ENCODE results near the gene XYLT2. TPM values are rescaled to one million over a fixed set of nuclear protein-coding genes. Genes with fewer than 3 reads are reported as not detected.
A peak's percentile ranks its signal among the peaks of the same experiment; 100 is the strongest.

Gene XYLT2
- total and polyA plus RNA-seq, 2 donors, result 16.2 to 19.5 TPM

DNA sequence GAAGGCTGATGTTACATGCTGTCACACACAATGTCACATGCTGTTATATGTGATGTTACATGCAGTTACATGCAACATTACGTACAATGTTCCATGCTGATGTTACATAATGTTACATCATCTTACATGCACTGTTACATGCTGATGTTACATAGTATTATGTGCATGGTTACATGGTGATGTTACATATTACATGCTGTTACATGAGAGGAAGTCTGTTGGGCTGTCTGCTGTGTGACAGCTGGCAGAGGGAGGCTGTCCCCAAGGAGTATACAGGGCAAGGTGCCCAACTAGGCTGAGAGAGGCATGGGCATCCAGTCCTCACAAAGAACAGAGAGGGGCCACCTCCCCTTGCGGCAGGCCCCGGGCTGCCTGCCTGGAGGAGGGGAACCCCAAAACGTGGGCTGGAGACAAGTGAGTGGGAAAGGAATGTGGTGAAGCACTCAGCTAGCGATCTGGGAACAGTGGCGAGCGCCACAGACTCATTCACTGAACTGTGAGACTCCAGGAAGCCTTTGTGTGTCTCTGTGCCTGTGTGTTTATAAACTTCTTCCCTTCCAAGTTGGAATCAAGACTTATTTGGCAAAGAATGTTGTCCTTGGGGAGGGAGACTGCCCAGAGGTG, 41.0 kb upstream of the XYLT2 start:
- peaks cover 0 to 2% of the 10 kb centered on the region in 2 donors for H3K27me3 ChIP-seq (ENCODE audit: control insufficient read depth in 2 of 2, insufficient read depth in 1 of 2, low read length in 1 of 2)
- 77% methylated on average over 7 of the region's 7 CpGs for WGBS
- H3K36me3 ChIP-seq (ENCODE audit: control insufficient read depth in 2 of 2, insufficient read depth in 2 of 2, low read length in 1 of 2), result no peaks in the 10 kb centered on the region
- H3K4me1 ChIP-seq (ENCODE audit: control insufficient read depth in 2 of 2, insufficient read depth in 2 of 2, low read length in 2 of 2), result no peaks in the 10 kb centered on the region
- H3K4me3 ChIP-seq (ENCODE audit: low read length in 2 of 2), result no peak overlapping the region
- DNase-seq (ENCODE audit: low read depth in 6 of 9, low spot score in 9 of 9), result no peak
- no peaks in the 10 kb centered on the region for H3K9me3 ChIP-seq (ENCODE audit: control insufficient read depth in 2 of 2, insufficient read depth in 1 of 2, low read length in 1 of 2)
- H3K27ac ChIP-seq (ENCODE audit: low read depth in 1 of 2, low read length in 1 of 2), result no peak overlapping the region

DNA sequence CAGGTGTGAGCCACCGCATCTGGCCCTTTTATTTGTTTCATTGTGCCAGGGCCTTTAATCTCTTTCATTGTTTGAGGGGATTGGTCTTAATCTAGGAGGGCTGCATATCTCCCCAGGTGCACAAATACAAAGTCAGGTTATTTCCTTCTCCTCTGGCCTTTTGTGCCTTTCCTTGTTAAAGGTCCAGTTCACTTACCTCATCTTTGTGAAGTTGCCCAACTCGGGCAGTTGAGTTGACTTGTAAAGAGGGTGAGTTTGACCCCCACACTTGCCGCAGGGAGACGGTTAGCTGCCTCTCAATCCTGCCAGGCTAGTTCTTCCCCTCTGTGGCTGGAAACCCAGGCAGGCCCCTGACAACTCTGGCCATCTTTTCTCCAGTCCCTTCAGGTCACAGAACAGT, 38.3 kb upstream of the XYLT2 start:
- no peaks in the 10 kb centered on the region for H3K4me1 ChIP-seq (ENCODE audit: control insufficient read depth in 2 of 2, insufficient read depth in 2 of 2, low read length in 2 of 2)
- H3K4me3 ChIP-seq (ENCODE audit: low read length in 2 of 2), result no peak overlapping the region
- no peaks in the 10 kb centered on the region for H3K36me3 ChIP-seq (ENCODE audit: control insufficient read depth in 2 of 2, insufficient read depth in 2 of 2, low read length in 1 of 2)
- H3K9me3 ChIP-seq (ENCODE audit: control insufficient read depth in 2 of 2, insufficient read depth in 1 of 2, low read length in 1 of 2), result no peaks in the 10 kb centered on the region
- H3K27ac ChIP-seq (ENCODE audit: low read depth in 1 of 2, low read length in 1 of 2), result no peak overlapping the region
- peaks cover 0 to 9% of the 10 kb centered on the region in 2 donors for H3K27me3 ChIP-seq (ENCODE audit: control insufficient read depth in 2 of 2, insufficient read depth in 1 of 2, low read length in 1 of 2)
- no peak for DNase-seq (ENCODE audit: low read depth in 6 of 9, low spot score in 9 of 9)
- whole genome bisulfite sequencing, result 97% methylated on average over 4 of the region's 4 CpGs

DNA sequence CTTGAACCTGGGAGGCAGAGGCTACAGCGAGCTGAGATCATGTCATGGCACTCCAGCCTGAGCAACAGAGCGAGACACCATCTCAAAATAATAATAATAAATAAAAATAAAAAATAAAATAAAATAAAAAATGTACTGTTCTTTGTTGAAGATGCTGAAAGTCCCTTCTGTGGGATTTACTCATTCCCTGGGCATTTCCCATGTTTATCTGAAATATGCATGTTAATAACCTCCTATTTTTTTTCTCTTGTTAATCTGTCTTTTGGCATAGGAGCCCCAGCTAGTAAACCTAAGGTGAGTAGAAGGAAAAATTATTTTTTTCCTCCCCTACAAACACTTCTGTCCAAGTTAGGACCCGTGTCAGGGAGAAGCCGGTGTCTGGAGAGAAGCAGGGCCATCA, 37.3 kb upstream of the XYLT2 start:
- no peak overlapping the region for H3K27ac ChIP-seq (ENCODE audit: low read depth in 1 of 2, low read length in 1 of 2)
- H3K36me3 ChIP-seq (ENCODE audit: control insufficient read depth in 2 of 2, insufficient read depth in 2 of 2, low read length in 1 of 2), result no peaks in the 10 kb centered on the region
- H3K27me3 ChIP-seq (ENCODE audit: control insufficient read depth in 2 of 2, insufficient read depth in 1 of 2, low read length in 1 of 2), result peaks cover 0 to 12% of the 10 kb centered on the region in 2 donors
- H3K4me3 ChIP-seq (ENCODE audit: low read length in 2 of 2), result no peak overlapping the region
- H3K9me3 ChIP-seq (ENCODE audit: control insufficient read depth in 2 of 2, insufficient read depth in 1 of 2, low read length in 1 of 2), result no peaks in the 10 kb centered on the region
- no peak for DNase-seq (ENCODE audit: low read depth in 6 of 9, low spot score in 9 of 9)
- WGBS, result 94% methylated on average over 4 of the region's 4 CpGs
- H3K4me1 ChIP-seq (ENCODE audit: control insufficient read depth in 2 of 2, insufficient read depth in 2 of 2, low read length in 2 of 2), result no peaks in the 10 kb centered on the region

DNA sequence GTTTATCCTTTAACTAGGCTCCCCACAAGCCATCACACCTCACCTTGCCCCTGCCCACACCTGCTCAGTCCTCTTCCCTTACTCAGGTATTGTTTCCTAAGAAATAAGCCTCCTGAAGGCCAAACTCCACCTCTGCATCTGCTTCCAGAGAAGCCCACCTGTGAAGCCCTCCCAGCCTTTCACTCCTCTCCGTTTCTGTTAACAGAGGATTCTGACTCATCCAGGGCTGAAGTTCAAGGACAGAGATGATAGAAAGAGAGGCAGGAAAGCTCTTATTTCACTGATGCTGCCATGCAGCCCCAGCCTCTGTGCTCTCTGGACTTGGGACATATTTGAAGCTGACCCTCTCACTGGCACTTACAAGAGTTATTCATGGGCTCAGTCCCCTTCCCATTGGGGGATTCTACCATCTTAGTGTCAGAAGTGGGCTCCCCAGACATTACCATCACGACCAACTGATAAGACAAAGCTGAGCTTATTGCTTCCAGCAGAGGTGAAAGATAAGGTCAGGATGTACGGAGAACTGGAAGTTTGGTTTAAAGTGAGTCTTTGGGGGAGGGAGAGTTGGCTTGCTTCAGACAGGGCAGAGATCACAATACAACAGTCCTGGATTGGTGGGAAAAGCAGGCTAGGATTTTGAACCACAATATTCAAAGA, 35.3 kb upstream of the XYLT2 start:
- Histone ChIP-seq H3K36me3 (ENCODE audit: control insufficient read depth in 2 of 2, insufficient read depth in 2 of 2, low read length in 1 of 2) (no peaks in the 10 kb centered on the region), H3K4me1 (ENCODE audit: control insufficient read depth in 2 of 2, insufficient read depth in 2 of 2, low read length in 2 of 2) (no peaks in the 10 kb centered on the region), H3K27ac (ENCODE audit: low read depth in 1 of 2, low read length in 1 of 2) (no peak overlapping the region), H3K27me3 (ENCODE audit: control insufficient read depth in 2 of 2, insufficient read depth in 1 of 2, low read length in 1 of 2) (peaks cover 0 to 15% of the 10 kb centered on the region in 2 donors), H3K9me3 (ENCODE audit: control insufficient read depth in 2 of 2, insufficient read depth in 1 of 2, low read length in 1 of 2) (no peaks in the 10 kb centered on the region), H3K4me3 (ENCODE audit: low read length in 2 of 2) (no peak overlapping the region)
- WGBS, result 84% methylated on average over 3 of the region's 3 CpGs
- no peak for DNase-seq (ENCODE audit: low read depth in 6 of 9, low spot score in 9 of 9)

DNA sequence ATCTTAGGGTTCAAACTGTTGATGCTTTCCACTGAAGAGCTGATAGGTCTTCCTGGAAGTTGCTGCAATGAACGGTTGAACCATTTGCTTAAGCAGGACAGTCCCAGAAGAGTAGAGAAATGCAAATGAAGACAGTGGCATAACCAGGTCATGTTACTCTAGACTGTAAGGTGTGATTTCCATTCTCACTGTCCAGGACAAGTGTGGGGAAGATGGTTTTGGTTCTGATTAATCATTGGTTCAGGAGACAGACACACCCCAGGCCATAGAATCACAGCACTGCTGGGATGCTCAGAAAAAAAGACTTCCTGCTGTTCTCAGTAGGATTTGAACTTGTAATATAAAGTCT, 34.8 kb upstream of the XYLT2 start:
- DNase-seq (ENCODE audit: low read depth in 6 of 9, low spot score in 9 of 9), result no peak
- WGBS, result 83% methylated on average over 1 of the region's 1 CpG

DNA sequence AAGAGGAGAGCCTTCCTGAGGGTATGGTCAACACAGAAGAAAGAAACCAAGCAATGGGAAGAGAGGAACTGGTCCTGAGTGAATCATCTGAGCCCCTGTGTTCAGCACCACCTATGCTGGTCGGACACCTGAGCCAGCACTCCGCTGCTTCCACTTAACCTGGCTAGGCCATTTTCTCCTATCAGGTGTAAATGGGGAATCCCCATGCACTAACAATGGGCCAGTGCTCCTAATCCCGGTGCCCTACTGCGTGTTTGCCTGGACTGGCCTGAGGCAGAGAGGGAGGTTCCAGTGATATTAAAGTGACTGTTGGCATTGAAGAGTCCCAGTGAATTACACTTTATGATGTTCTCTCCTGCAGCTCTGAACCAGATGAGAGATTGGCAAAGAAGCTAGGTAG, 34.4 kb upstream of the XYLT2 start:
- peaks cover 0 to 15% of the 10 kb centered on the region in 2 donors for H3K27me3 ChIP-seq (ENCODE audit: control insufficient read depth in 2 of 2, insufficient read depth in 1 of 2, low read length in 1 of 2)
- no peak overlapping the region for H3K4me3 ChIP-seq (ENCODE audit: low read length in 2 of 2)
- DNase-seq (ENCODE audit: low read depth in 6 of 9, low spot score in 9 of 9), result no peak
- H3K36me3 ChIP-seq (ENCODE audit: control insufficient read depth in 2 of 2, insufficient read depth in 2 of 2, low read length in 1 of 2), result no peaks in the 10 kb centered on the region
- H3K4me1 ChIP-seq (ENCODE audit: control insufficient read depth in 2 of 2, insufficient read depth in 2 of 2, low read length in 2 of 2), result no peaks in the 10 kb centered on the region
- no peaks in the 10 kb centered on the region for H3K9me3 ChIP-seq (ENCODE audit: control insufficient read depth in 2 of 2, insufficient read depth in 1 of 2, low read length in 1 of 2)
- WGBS, result 81% methylated on average over 4 of the region's 4 CpGs
- H3K27ac ChIP-seq (ENCODE audit: low read depth in 1 of 2, low read length in 1 of 2), result no peak overlapping the region

More for the DNA sequence above, 34.8 kb upstream of the XYLT2 start:
- Histone ChIP-seq H3K4me1 (ENCODE audit: control insufficient read depth in 2 of 2, insufficient read depth in 2 of 2, low read length in 2 of 2) (no peaks in the 10 kb centered on the region), H3K27me3 (ENCODE audit: control insufficient read depth in 2 of 2, insufficient read depth in 1 of 2, low read length in 1 of 2) (peaks cover 0 to 15% of the 10 kb centered on the region in 2 donors), H3K9me3 (ENCODE audit: control insufficient read depth in 2 of 2, insufficient read depth in 1 of 2, low read length in 1 of 2) (no peaks in the 10 kb centered on the region), H3K4me3 (ENCODE audit: low read length in 2 of 2) (no peak overlapping the region), H3K27ac (ENCODE audit: low read depth in 1 of 2, low read length in 1 of 2) (no peak overlapping the region), H3K36me3 (ENCODE audit: control insufficient read depth in 2 of 2, insufficient read depth in 2 of 2, low read length in 1 of 2) (no peaks in the 10 kb centered on the region)

DNA sequence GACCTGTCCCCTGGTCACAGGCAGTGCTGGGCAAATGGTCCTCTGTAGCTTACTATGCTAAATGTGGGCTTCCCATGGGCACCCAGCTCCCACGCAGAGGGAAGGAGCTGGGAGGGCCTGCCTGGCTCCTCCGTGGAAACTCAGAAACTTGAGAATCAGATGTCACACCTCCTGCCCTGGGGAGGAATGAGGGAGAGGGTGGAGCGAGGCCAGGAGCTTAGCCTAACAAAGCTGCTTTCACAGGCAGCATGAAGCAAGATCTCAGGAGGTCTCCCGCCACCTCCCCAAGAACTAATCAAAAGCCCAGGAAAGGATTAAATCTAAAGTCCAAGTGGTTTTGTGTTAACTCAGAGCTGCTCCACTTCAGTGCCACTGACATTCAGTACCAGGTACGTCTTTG, 33.6 kb upstream of the XYLT2 start:
- Histone ChIP-seq H3K27me3 (ENCODE audit: control insufficient read depth in 2 of 2, insufficient read depth in 1 of 2, low read length in 1 of 2) (peaks cover 0 to 15% of the 10 kb centered on the region in 2 donors), H3K4me1 (ENCODE audit: control insufficient read depth in 2 of 2, insufficient read depth in 2 of 2, low read length in 2 of 2) (peaks cover 0 to 5% of the 10 kb centered on the region in 2 donors), H3K4me3 (ENCODE audit: low read length in 2 of 2) (no peak overlapping the region), H3K36me3 (ENCODE audit: control insufficient read depth in 2 of 2, insufficient read depth in 2 of 2, low read length in 1 of 2) (no peaks in the 10 kb centered on the region), H3K27ac (ENCODE audit: low read depth in 1 of 2, low read length in 1 of 2) (no peak overlapping the region), H3K9me3 (ENCODE audit: control insufficient read depth in 2 of 2, insufficient read depth in 1 of 2, low read length in 1 of 2) (no peaks in the 10 kb centered on the region)
- DNase-seq (ENCODE audit: low read depth in 6 of 9, low spot score in 9 of 9), result no peak
- 93% methylated on average over 5 of the region's 5 CpGs for WGBS

DNA sequence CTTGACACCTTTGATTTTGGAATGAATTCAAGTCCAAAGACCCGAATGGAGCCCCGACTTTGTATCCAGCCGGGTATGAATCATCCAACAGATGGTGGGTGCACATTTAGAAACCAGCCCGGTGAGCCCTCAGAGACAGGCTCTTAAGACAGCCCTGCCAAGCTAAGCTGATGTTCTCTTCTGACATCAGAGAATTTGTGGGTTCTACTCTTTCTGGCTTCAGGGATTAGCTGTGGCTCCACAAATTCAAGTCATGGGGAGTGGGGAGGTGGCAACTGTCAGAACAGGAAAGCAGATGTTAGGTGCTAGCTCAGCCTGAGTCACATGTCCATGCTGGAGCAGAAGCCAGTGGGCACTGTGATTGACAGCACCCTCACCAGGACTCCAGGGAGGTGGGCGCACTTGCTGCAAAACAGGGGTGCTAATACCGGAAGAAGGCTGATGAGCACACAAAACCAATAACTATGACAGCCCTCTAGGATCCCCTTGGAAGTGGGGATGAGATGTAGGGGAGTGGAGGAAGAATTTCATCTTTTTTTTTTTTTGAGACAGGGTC, 31.4 kb upstream of the XYLT2 start:
- WGBS, result 92% methylated on average over 6 of the region's 6 CpGs
- no peak overlapping the region for H3K27ac ChIP-seq (ENCODE audit: low read depth in 1 of 2, low read length in 1 of 2)
- DNase-seq (ENCODE audit: low read depth in 6 of 9, low spot score in 9 of 9), result no peak
- peaks cover 0 to 15% of the 10 kb centered on the region in 2 donors for H3K27me3 ChIP-seq (ENCODE audit: control insufficient read depth in 2 of 2, insufficient read depth in 1 of 2, low read length in 1 of 2)
- H3K9me3 ChIP-seq (ENCODE audit: control insufficient read depth in 2 of 2, insufficient read depth in 1 of 2, low read length in 1 of 2), result no peaks in the 10 kb centered on the region
- H3K36me3 ChIP-seq (ENCODE audit: control insufficient read depth in 2 of 2, insufficient read depth in 2 of 2, low read length in 1 of 2), result no peaks in the 10 kb centered on the region
- H3K4me1 ChIP-seq (ENCODE audit: control insufficient read depth in 2 of 2, insufficient read depth in 2 of 2, low read length in 2 of 2), result peaks cover 0 to 19% of the 10 kb centered on the region in 2 donors
- H3K4me3 ChIP-seq (ENCODE audit: low read length in 2 of 2), result no peak overlapping the region

DNA sequence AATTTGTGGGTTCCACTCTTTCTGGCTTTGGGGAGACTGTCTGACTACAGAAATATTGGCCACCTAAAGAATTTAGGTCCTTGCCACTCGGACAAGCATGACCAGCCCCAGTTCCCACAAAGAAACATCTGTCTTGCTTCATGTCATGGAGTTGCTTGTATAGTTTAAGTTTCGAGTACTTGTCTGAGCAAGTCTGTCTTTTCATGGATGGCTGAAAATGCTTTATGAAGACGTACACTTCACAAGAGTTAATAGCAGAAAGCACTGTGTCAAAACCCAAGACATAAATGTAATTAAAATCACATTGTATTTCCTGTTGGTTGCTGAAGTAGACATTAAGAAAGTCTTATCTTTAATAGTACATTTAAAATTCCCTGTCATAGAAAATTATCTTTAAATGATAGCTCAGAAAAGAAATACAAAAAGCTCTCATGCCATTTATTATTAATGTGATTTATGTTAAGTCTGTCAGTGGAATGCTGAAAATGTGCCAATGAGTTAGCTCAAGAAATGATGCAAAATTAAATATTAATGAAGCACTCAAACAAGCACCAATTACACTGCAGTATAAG, 29.8 kb upstream of the XYLT2 start:
- 93% methylated on average over 3 of the region's 3 CpGs for WGBS
- Histone ChIP-seq H3K27ac (ENCODE audit: low read depth in 1 of 2, low read length in 1 of 2) (peak overlapping the region in 1 of 2 donors; percentile 55), H3K4me1 (ENCODE audit: control insufficient read depth in 2 of 2, insufficient read depth in 2 of 2, low read length in 2 of 2) (peaks cover 0 to 22% of the 10 kb centered on the region in 2 donors), H3K9me3 (ENCODE audit: control insufficient read depth in 2 of 2, insufficient read depth in 1 of 2, low read length in 1 of 2) (no peaks in the 10 kb centered on the region), H3K27me3 (ENCODE audit: control insufficient read depth in 2 of 2, insufficient read depth in 1 of 2, low read length in 1 of 2) (peaks cover 0 to 13% of the 10 kb centered on the region in 2 donors), H3K4me3 (ENCODE audit: low read length in 2 of 2) (no peak overlapping the region), H3K36me3 (ENCODE audit: control insufficient read depth in 2 of 2, insufficient read depth in 2 of 2, low read length in 1 of 2) (no peaks in the 10 kb centered on the region)
- DNase-seq (ENCODE audit: low read depth in 6 of 9, low spot score in 9 of 9), result peak in 1 of 9 donors; percentile 26
